GM23338 (cell line): Measurements from ENCODE around the gene CSH2. TPM values are rescaled to one million over a fixed set of nuclear protein-coding genes. Genes with fewer than 3 reads are reported as not detected.

ENCODE experiments used
- EZH2 ChIP-seq: fragments of 200-600 bp; sonication (generic); IDR thresholded peaks from one replicate; pipeline ENCODE4 v1.8.0; 2017; ENCODE audit warnings: antibody characterized with exemption, mild to moderate bottlenecking, low read depth; ENCODE audit not compliant: unreplicated experiment
- EZH2phosphoT487 ChIP-seq: fragments of 200-600 bp; sonication (generic); IDR thresholded peaks from one replicate; pipeline ENCODE4 v1.8.1; 2018; ENCODE audit warnings: antibody characterized with exemption; ENCODE audit not compliant: unreplicated experiment
- JUNB ChIP-seq: IDR thresholded peaks from one replicate; pipeline ENCODE4 v1.6.1; 2016; ENCODE audit warnings: antibody characterized with exemption; ENCODE audit not compliant: unreplicated experiment
- REST ChIP-seq: IDR thresholded peaks from one replicate; pipeline ENCODE4 v1.6.1; 2018; ENCODE audit warnings: antibody characterized with exemption; ENCODE audit not compliant: unreplicated experiment
- STAT1 ChIP-seq: IDR thresholded peaks from one replicate; pipeline ENCODE4 v1.6.1; 2016; ENCODE audit warnings: antibody characterized with exemption; ENCODE audit not compliant: unreplicated experiment
- ZNF331 ChIP-seq: fragments of 250-450 bp; sonication (Bioruptor Pico); IDR thresholded peaks from 2 replicates; pipeline ENCODE4 v1.5.0; 2020; ENCODE audit warnings: low read depth, mild to moderate bottlenecking, moderate library complexity
- ZNF462 ChIP-seq: fragments of 250-450 bp; sonication (Bioruptor Pico); IDR thresholded peaks from 2 replicates; pipeline ENCODE4 v1.5.0; 2020; ENCODE audit warnings: mild to moderate bottlenecking, moderate library complexity
- polyA plus RNA-seq: library from polyadenylated mRNA; unstranded; fragments of >200 nt; fragmentation: Nextera tagmentation; extraction: Ambion mirVana; gene quantifications from 2 replicates; pipeline ENCODE4 v1.2.1, GENCODE V29; 2016
- total RNA-seq: library from RNA; depleted of rRNA; stranded (reverse); fragments of >200 nt; shearing (Covaris generic); gene quantifications from 2 replicates; pipeline ENCODE4 v1.2.3, GENCODE V29; 2014
- TF ChIP-seq, protein P1 (sequence below), 2 experiments: fragments of 200-600 bp in 1 of 2; sonication (generic) in 1 of 2; conservative IDR thresholded peaks; 2 replicates each; pipeline versions ENCODE4 v1.5.1 to v1.6.1; 2016 to 2017; ENCODE audit warnings: antibody characterized with exemption in 2 of 2, low read depth in 2 of 2, mild to moderate bottlenecking in 2 of 2, moderate library complexity in 1 of 2

The CSH2 gene
- total and polyA plus RNA-seq, 2 experiments from 2014 or later, result 0.37 TPM; not detected in 1

- TF ChIP-seq ZNF462 (CRISPR knock-in tag) (no peak), EZH2phosphoT487 (no peak), ZNF331 (CRISPR knock-in tag) (no peak), REST (no peak), STAT1 (no peak), JUNB (no peak), EZH2 (no peak)
- TF ChIP-seq, protein P1, sequence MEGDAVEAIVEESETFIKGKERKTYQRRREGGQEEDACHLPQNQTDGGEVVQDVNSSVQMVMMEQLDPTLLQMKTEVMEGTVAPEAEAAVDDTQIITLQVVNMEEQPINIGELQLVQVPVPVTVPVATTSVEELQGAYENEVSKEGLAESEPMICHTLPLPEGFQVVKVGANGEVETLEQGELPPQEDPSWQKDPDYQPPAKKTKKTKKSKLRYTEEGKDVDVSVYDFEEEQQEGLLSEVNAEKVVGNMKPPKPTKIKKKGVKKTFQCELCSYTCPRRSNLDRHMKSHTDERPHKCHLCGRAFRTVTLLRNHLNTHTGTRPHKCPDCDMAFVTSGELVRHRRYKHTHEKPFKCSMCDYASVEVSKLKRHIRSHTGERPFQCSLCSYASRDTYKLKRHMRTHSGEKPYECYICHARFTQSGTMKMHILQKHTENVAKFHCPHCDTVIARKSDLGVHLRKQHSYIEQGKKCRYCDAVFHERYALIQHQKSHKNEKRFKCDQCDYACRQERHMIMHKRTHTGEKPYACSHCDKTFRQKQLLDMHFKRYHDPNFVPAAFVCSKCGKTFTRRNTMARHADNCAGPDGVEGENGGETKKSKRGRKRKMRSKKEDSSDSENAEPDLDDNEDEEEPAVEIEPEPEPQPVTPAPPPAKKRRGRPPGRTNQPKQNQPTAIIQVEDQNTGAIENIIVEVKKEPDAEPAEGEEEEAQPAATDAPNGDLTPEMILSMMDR (conservative IDR thresholded peaks at IDR 0.05; ENCODE audit: low read depth in 2 of 2), result no peak
Measured at GRCh38 chr17:63828936-63829335, 44.5 kb downstream of the CSH2 start (continued).
